Fibroblast of lung (primary cell): ENCODE data around the gene NOD1. TPM values are rescaled to one million over a fixed set of nuclear protein-coding genes. Genes with fewer than 3 reads are reported as not detected.

Source experiments
- DNase-seq, 2 donors: peaks; one replicate each; pipeline versions ENCODE4 v3.0.0 to v3.0.0-alpha.2; 2010; ENCODE audit warnings: low read depth in 2 of 2
- H2AFZ ChIP-seq: 2 replicates; pipeline ENCODE4 v1.5.1; 2012; ENCODE audit warnings: low read length, control low read depth, inconsistent platforms
- H3K27ac ChIP-seq: 2 replicates; pipeline ENCODE4 v1.5.1; 2011; ENCODE audit warnings: low read length, control low read depth; ENCODE audit not compliant: insufficient read depth
- H3K27me3 ChIP-seq: 2 replicates; pipeline ENCODE4 v1.5.1; 2011; ENCODE audit warnings: mild to moderate bottlenecking, low read length; ENCODE audit not compliant: control insufficient read depth, insufficient read depth
- H3K36me3 ChIP-seq: 2 replicates; pipeline ENCODE4 v1.5.1; 2011; ENCODE audit warnings: low read length; ENCODE audit not compliant: control insufficient read depth, insufficient read depth
- H3K4me1 ChIP-seq: 2 replicates; pipeline ENCODE4 v1.5.1; 2011; ENCODE audit warnings: low read length; ENCODE audit not compliant: control insufficient read depth, insufficient read depth; ENCODE audit errors: extremely low read depth
- H3K4me2 ChIP-seq: 2 replicates; pipeline ENCODE4 v1.5.1; 2011; ENCODE audit warnings: low read length, control low read depth; ENCODE audit not compliant: insufficient read depth; ENCODE audit errors: extremely low read depth
- H3K4me3 ChIP-seq, 4 experiments: fragments of 200-600 bp in 1 of 4; sonication (generic) in 1 of 4; replicated peaks in 1 of 4; 2 replicates each; pipeline ENCODE4 v1.5.1; 2011 to 2016; ENCODE audit warnings: low read length in 4 of 4, low read depth in 3 of 4, mild to moderate bottlenecking in 3 of 4, control low read depth in 2 of 4, inconsistent platforms in 1 of 4, mixed read lengths in 1 of 4; ENCODE audit not compliant: insufficient read depth in 1 of 4; ENCODE audit errors: control extremely low read depth in 1 of 4
- H3K79me2 ChIP-seq: 2 replicates; pipeline ENCODE4 v1.5.1; 2012; ENCODE audit warnings: mild to moderate bottlenecking, low read length, inconsistent platforms; ENCODE audit not compliant: control insufficient read depth, insufficient read depth
- H3K9ac ChIP-seq: 2 replicates; pipeline ENCODE4 v1.5.1; 2011; ENCODE audit warnings: mild to moderate bottlenecking, low read length, control low read depth; ENCODE audit not compliant: insufficient read depth
- H3K9me3 ChIP-seq: 2 replicates; pipeline ENCODE4 v1.5.1; 2012; ENCODE audit warnings: low read depth, low read length; ENCODE audit not compliant: control insufficient read depth, insufficient read depth
- H4K20me1 ChIP-seq: 2 replicates; pipeline ENCODE4 v1.5.1; 2011; ENCODE audit warnings: low read length; ENCODE audit not compliant: control insufficient read depth, insufficient read depth; ENCODE audit errors: extremely low read depth
- EZH2 ChIP-seq: IDR thresholded peaks from 2 replicates; pipeline ENCODE4 v1.5.1; 2012; ENCODE audit warnings: low read length, control low read depth, mild to moderate bottlenecking; ENCODE audit errors: missing control alignments
- polyA plus RNA-seq, 2 donors: library from polyadenylated mRNA; depleted of rRNA in 1 of 2; stranded (reverse) in 1 of 2; unstranded in 1 of 2; fragments of >200 nt; gene quantifications; 2 replicates each; pipeline ENCODE4 v1.2.1, GENCODE V29; 2011 to 2012; ENCODE audit warnings: missing spikeins in 1 of 2
- total RNA-seq: library from RNA; depleted of rRNA; stranded (reverse); fragments of >200 nt; gene quantifications from 2 replicates; pipeline ENCODE4 v1.2.1, GENCODE V29; 2014
- TF ChIP-seq, protein P1 (sequence below), 2 donors: IDR thresholded peaks in 1 of 2; conservative IDR thresholded peaks in 1 of 2; 1 replicate in 1 of 2; 2 replicates in 1 of 2; pipeline ENCODE4 v1.5.1; 2011 to 2012; ENCODE audit warnings: low read length in 2 of 2, control low read depth in 1 of 2, inconsistent platforms in 1 of 2, low read depth in 1 of 2, mild to moderate bottlenecking in 1 of 2

Gene NOD1
- total and polyA plus RNA-seq, 2 donors (not counting 1 experiment from before 2014, with no cell fraction given) = 3.3 to 7.3 TPM

DNA sequence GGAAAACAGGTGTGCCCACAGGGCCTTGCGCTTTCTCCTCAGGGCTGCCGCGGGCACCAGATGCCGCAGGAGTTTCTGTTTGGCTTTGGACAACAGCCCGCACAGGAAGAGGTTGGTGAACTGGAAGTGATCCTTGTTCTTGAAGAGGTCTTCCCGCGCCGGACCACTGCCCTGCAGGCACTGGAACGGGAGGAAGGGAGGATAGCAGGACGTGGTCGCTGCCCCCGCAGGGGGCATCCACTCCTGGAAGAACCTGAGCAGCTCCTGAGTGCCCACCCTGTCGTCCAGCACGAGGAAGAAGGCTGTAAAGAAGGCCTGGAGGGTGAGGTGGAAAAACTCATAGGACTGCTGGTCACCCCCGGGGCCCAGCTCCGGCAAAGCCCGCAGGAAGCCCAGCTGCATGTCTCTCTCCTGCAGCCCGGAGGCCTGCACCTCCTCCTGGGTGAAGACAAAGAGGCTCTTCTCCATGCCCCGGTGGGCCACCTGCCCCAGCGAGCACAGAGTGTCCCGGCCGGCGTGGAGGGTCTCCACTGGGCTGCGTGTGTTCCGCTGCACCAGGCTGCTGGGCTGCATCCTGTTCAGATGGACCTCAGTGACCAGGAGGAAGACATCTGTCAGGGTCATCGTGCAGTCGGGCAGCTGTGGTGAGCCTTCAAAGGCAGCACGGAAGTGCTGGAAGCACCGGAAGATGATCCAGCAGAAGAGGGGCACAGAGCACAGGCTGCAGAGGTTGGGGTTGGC lies 26.9 kb downstream of the NOD1 start:
- peaks cover 13% of the 10 kb centered on the region for H3K36me3 ChIP-seq
- H3K4me1 ChIP-seq = no peaks in the 10 kb centered on the region

DNA sequence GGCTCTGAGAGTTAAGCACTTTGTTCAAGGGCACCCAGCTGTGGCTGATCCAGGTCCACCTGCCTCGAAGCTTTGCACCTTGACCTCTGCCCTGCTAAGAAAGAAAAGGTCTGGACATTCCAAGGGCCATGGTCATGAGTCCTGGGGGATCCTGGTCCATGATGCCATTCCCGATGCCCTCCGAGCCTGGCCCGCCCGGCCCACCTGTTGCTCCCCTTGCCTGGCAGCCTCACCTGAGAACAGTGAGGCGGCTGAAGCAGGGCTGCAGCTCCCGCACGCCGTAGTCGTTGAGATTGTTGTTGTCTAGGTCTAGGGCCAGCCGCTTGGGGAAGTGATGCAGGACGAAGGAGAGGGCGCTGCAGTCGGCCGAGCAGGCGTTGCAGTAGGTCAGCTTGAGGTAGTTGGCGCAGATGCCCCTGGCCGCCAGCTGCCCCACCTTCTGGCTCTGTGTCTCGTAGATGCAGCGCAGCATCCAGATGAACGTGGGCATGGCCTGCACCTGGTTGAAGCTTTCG lies 27.5 kb downstream of the NOD1 start:
- H3K9ac ChIP-seq = no peak overlapping the region
- H3K27me3 ChIP-seq = no peaks in the 10 kb centered on the region
- H3K36me3 ChIP-seq = peaks cover 10% of the 10 kb centered on the region
- no peak overlapping the region for H2AFZ ChIP-seq
- H3K79me2 ChIP-seq = no peaks in the 10 kb centered on the region
- TF ChIP-seq, protein P1, sequence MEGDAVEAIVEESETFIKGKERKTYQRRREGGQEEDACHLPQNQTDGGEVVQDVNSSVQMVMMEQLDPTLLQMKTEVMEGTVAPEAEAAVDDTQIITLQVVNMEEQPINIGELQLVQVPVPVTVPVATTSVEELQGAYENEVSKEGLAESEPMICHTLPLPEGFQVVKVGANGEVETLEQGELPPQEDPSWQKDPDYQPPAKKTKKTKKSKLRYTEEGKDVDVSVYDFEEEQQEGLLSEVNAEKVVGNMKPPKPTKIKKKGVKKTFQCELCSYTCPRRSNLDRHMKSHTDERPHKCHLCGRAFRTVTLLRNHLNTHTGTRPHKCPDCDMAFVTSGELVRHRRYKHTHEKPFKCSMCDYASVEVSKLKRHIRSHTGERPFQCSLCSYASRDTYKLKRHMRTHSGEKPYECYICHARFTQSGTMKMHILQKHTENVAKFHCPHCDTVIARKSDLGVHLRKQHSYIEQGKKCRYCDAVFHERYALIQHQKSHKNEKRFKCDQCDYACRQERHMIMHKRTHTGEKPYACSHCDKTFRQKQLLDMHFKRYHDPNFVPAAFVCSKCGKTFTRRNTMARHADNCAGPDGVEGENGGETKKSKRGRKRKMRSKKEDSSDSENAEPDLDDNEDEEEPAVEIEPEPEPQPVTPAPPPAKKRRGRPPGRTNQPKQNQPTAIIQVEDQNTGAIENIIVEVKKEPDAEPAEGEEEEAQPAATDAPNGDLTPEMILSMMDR (conservative IDR thresholded peaks at IDR 0.05 in 1 of 2, IDR thresholded peaks at IDR 0.05 in 1 of 2; ENCODE audit: low read depth in 1 of 2, low read length in 2 of 2) = no peak
- TF ChIP-seq EZH2 = no peak
- no peaks in the 10 kb centered on the region for H3K9me3 ChIP-seq
- H3K4me3 ChIP-seq = no peak overlapping the region
- H3K27ac ChIP-seq = no peak overlapping the region
- H3K4me2 ChIP-seq = no peak overlapping the region
- H3K4me1 ChIP-seq = no peaks in the 10 kb centered on the region
- no peaks in the 10 kb centered on the region for H4K20me1 ChIP-seq
- no peak for DNase-seq

More for the DNA sequence above, 26.9 kb downstream of the NOD1 start:
- no peak for TF ChIP-seq EZH2
- TF ChIP-seq, protein P1 (conservative IDR thresholded peaks at IDR 0.05 in 1 of 2, IDR thresholded peaks at IDR 0.05 in 1 of 2; ENCODE audit: low read depth in 1 of 2, low read length in 2 of 2) = no peak
- Histone ChIP-seq H3K79me2 (no peaks in the 10 kb centered on the region), H3K4me3 (no peak overlapping the region), H3K27ac (no peak overlapping the region), H3K27me3 (no peaks in the 10 kb centered on the region), H3K4me2 (no peak overlapping the region), H3K9me3 (no peaks in the 10 kb centered on the region), H4K20me1 (no peaks in the 10 kb centered on the region), H2AFZ (no peak overlapping the region), H3K9ac (no peak overlapping the region)
- no peak for DNase-seq

DNA sequence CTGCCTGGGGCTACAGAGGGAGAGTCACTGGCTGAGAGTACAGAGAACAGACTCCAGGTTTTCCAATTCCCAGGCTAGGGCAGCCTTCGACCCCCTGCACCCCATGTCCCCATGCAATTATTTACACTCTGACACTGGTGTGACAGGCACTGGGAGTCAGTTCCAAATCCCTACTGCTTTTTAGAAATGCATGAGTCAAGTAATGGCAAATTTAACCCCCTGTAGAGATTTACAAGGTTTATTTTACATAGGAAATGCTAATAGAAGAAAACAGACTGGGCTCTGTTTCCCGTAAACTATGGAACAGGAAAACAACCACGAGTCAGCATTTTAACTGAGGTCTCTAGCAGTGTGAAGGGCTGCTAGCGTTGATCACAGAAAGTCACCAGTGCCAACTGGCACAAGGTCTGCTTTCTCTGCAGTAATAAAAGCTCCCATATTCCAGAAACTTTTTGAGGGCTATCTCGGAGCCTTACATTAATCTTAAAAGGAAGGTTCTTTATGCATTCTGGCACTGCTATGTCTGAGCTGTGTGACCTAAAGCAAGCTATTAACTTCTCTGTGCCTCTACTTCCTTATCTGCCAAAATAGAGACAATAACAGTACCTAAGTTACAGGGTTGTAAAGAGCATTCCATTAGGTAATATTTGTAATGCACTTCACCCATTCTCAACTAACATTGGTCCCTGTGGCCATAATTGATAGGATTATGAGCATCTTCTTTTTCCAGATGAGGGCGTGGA lies 28.2 kb downstream of the NOD1 start:
- no peak overlapping the region for H3K4me3 ChIP-seq
- peaks cover 10% of the 10 kb centered on the region for H3K36me3 ChIP-seq
- H3K79me2 ChIP-seq = no peaks in the 10 kb centered on the region
- TF ChIP-seq, protein P1 (conservative IDR thresholded peaks at IDR 0.05 in 1 of 2, IDR thresholded peaks at IDR 0.05 in 1 of 2; ENCODE audit: low read depth in 1 of 2, low read length in 2 of 2) = no peak
- no peak for TF ChIP-seq EZH2
- no peaks in the 10 kb centered on the region for H3K27me3 ChIP-seq
- no peaks in the 10 kb centered on the region for H3K9me3 ChIP-seq
- no peaks in the 10 kb centered on the region for H4K20me1 ChIP-seq
- no peak overlapping the region for H2AFZ ChIP-seq
- no peak for DNase-seq
- no peak overlapping the region for H3K27ac ChIP-seq
- no peak overlapping the region for H3K9ac ChIP-seq
- no peak overlapping the region for H3K4me2 ChIP-seq
- H3K4me1 ChIP-seq = no peaks in the 10 kb centered on the region
